GM12892 (cell line): ENCODE data around the gene CD53.

ENCODE experiments used
- POLR2A ChIP-seq: IDR thresholded peaks from 2 replicates; pipeline ENCODE4 v1.6.1; 2011; ENCODE audit warnings: low read depth, low read length, control low read depth
- TAF1 ChIP-seq: IDR thresholded peaks from 2 replicates; pipeline ENCODE4 v1.6.1; 2011; ENCODE audit warnings: low read depth, mild to moderate bottlenecking, control low read depth, low read length, borderline replicate concordance

DNA sequence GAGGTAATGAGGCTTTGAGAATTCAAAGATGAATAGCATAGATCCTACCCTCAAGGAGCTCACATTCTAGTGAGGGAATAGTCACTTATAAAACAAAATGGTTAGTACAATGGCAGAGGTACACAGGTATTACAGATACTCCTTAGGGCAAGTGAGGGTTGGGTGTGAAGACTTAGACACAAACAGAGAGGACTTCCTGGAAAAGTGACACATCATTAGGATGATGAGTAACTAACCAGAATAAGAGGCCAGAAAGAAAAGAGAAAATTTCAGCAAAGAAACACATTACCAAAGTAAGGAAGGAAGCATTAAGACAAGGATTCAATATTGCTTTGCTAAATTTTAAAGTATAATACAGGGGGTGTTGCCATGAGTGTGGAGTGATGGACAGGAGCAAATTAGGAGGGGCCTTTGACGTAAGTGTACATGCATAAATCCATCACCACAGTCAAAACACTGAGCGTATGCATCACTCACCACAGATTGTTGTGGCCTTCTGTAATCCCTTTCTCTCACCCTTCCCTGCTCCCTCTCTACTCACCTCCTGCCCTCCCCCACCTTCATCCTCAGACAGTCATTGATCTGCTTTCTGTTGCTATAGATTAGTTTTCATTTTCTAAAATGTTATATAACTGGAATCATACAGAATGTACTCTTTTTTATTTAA is 7.9 kb downstream of the CD53 start:
- TF ChIP-seq POLR2A (no peak), TAF1 (no peak)
